Measurements from ENCODE around the gene CYP1B1.

CYP1B1 gene

DNA sequence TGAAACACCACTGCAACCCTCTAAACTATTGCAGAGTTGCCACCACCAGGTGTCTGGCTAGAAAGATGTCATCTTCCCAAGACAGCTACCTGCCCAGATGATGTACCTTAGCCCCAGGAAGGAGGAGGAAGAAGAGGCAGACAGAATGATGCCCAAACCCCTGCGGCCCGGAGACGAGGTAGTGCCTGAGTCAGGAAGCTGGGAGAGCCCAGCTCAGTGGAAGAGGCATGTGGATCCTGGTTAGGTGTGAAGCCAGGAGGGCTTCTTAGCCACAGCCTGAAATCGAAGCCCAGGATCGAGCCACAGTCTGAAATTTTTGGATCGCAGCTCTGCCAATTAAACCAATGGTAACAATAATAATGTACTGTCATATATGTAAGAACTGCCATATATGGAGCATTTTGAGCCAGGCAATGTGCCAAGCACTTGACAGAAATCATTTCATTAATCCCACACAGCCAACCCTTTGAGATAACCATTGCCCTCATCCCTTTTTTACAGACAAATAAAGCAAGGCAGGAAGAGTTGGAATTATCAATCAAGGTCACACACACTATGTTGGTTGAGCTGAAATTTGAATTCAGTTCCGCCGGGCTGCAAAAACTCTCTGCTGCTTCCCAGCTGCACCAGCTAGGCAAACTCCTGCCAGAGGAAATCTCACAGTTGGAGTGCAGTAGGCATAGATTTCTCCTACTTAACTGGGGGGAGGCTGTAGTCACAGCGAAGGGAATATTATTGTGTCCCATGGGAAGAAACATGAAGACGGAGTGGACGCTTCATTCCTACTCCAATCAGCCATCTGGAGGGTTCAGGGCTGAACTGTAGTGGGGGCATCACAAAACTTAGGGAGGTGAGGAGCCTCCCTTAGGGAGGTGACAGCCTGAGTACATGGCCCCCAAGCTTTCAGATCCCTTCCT lies 19.4 kb upstream of the CYP1B1 start:
- TF ChIP-seq POLR2AphosphoS5 (IDR thresholded peaks at IDR 0.05; ENCODE audit: low read depth, low read length) (no peak), FOXP2 (optimal IDR thresholded peaks at IDR 0.05; ENCODE audit: borderline replicate concordance, extremely low read depth, extremely low read length, insufficient read depth) (no peak), TAF1 (IDR thresholded peaks at IDR 0.05; ENCODE audit: borderline replicate concordance, insufficient read depth, low read length) (no peak), SIN3A (IDR thresholded peaks at IDR 0.05; ENCODE audit: borderline replicate concordance, insufficient read depth, low read length) (no peak)
- TF ChIP-seq, protein P1, sequence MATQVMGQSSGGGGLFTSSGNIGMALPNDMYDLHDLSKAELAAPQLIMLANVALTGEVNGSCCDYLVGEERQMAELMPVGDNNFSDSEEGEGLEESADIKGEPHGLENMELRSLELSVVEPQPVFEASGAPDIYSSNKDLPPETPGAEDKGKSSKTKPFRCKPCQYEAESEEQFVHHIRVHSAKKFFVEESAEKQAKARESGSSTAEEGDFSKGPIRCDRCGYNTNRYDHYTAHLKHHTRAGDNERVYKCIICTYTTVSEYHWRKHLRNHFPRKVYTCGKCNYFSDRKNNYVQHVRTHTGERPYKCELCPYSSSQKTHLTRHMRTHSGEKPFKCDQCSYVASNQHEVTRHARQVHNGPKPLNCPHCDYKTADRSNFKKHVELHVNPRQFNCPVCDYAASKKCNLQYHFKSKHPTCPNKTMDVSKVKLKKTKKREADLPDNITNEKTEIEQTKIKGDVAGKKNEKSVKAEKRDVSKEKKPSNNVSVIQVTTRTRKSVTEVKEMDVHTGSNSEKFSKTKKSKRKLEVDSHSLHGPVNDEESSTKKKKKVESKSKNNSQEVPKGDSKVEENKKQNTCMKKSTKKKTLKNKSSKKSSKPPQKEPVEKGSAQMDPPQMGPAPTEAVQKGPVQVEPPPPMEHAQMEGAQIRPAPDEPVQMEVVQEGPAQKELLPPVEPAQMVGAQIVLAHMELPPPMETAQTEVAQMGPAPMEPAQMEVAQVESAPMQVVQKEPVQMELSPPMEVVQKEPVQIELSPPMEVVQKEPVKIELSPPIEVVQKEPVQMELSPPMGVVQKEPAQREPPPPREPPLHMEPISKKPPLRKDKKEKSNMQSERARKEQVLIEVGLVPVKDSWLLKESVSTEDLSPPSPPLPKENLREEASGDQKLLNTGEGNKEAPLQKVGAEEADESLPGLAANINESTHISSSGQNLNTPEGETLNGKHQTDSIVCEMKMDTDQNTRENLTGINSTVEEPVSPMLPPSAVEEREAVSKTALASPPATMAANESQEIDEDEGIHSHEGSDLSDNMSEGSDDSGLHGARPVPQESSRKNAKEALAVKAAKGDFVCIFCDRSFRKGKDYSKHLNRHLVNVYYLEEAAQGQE (IDR thresholded peaks at IDR 0.05; ENCODE audit: insufficient read depth in 1 of 2, low read depth in 2 of 2, low read length in 2 of 2), result no peak

DNA sequence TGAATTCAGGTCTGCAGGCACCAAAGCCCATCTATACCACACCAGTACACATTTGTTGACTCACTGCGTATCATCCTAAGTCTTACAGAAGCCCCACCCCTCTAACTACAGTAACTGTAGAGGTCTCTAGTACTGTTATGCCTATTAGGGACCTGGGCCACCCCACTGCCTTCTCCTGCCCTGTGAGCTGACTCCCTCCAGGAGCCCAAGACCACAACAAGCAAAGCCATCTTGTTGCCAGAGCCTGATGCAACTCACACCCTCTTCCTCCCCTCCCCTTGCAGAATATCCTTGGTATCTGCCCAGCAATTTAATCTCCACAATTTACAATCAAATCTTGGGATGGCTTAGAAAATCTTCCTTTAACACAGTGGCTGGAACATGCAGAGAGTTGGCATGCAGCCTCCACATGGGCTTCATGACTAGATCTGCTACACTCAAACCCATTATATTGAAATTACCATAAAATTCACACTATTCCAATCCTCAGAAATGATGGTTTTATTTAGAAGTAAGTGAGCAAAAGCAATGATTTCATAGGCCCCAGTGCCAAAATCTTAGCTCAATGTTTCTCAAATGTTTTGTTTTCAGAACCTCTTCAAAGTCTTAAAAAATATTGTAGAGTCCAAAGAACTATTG lies 17.7 kb upstream of the CYP1B1 start:
- no peak for TF ChIP-seq POLR2AphosphoS5 (IDR thresholded peaks at IDR 0.05; ENCODE audit: low read depth, low read length)

DNA sequence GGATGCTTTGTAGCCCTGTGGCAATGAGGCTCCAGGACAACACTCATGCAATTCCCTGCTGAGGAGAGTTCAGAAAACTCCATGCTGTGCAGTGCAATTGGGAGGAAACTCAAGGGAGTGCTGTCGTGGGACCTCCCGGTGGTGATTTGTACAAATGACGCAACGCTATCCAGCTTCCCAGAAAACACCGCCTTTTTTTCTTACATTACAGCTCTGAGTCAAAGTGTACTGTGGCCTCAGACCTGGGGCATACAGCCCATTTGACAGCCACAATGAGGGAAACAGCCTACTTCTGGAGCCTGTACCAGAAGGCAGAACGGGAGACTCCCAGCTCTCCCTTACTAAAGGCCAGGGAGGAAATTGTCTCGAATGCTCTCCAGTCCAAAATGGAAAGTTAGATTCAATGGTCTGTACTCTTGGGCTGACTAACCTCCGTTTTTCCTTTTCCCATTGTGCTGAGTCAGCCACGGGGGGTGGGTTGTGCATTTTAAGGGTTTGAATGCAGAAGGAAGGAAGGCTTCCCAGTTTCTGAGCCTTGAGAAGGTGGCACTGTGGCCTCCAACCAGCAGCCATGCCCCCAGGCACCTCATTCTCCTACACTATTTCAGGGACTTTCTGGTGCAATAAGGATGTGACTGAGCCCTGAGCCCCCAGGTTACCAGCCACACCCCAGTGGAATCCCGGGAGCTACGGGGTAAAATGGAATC lies 16.4 kb upstream of the CYP1B1 start:
- TF ChIP-seq FOXP2 (optimal IDR thresholded peaks at IDR 0.05; ENCODE audit: borderline replicate concordance, extremely low read depth, extremely low read length, insufficient read depth), result no peak
- no peak for TF ChIP-seq POLR2AphosphoS5 (IDR thresholded peaks at IDR 0.05; ENCODE audit: low read depth, low read length)
- TF ChIP-seq, protein P1 (IDR thresholded peaks at IDR 0.05; ENCODE audit: insufficient read depth in 1 of 2, low read depth in 2 of 2, low read length in 2 of 2), result no peak
- TF ChIP-seq TAF1 (IDR thresholded peaks at IDR 0.05; ENCODE audit: borderline replicate concordance, insufficient read depth, low read length), result no peak
- TF ChIP-seq SIN3A (IDR thresholded peaks at IDR 0.05; ENCODE audit: borderline replicate concordance, insufficient read depth, low read length), result no peak

DNA sequence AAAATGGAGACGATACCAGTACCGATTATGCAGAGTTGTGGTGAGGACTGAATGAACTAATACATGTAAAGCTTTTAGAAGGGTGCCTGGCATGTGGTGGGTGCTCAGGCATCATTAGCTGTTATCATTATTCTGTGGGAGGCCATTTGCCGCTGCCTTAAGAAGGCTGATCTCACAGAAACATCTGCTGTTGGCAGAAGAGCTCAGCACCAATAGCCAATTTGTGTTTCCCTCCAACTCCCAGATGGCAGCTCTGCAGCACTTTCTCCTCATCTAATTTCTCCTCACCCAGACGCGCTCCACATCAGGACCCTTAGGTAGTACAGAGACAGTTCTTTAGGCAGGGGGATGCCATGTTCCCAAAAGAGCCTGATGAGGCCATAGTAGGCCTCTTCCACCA lies 15.8 kb upstream of the CYP1B1 start:
- TF ChIP-seq SIN3A (IDR thresholded peaks at IDR 0.05; ENCODE audit: borderline replicate concordance, insufficient read depth, low read length) (no peak), TAF1 (IDR thresholded peaks at IDR 0.05; ENCODE audit: borderline replicate concordance, insufficient read depth, low read length) (no peak), POLR2AphosphoS5 (IDR thresholded peaks at IDR 0.05; ENCODE audit: low read depth, low read length) (no peak)
- TF ChIP-seq, protein P1 (IDR thresholded peaks at IDR 0.05; ENCODE audit: insufficient read depth in 1 of 2, low read depth in 2 of 2, low read length in 2 of 2), result no peak

DNA sequence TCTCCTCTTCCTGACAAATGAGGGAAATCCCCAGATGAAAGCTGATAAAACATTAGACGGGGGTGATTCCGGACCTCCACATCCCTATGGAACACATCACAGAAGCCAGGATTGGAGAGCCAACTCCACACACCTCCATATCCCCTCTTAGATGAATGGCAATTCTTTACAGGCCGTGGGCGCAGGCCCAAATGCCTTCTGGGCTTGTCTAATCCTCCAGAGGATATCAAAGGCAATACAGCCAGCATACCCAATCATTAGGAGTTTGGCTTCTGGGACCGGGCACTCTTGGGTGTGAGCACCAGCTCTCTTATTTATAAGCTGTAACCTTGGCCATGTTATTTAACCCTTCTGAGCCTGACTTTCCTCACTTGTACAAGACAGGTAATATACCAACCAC lies 15.0 kb upstream of the CYP1B1 start:
- TF ChIP-seq, protein P1 (IDR thresholded peaks at IDR 0.05; ENCODE audit: insufficient read depth in 1 of 2, low read depth in 2 of 2, low read length in 2 of 2), result no peak
- TF ChIP-seq POLR2AphosphoS5 (IDR thresholded peaks at IDR 0.05; ENCODE audit: low read depth, low read length) (no peak), FOXP2 (optimal IDR thresholded peaks at IDR 0.05; ENCODE audit: borderline replicate concordance, extremely low read depth, extremely low read length, insufficient read depth) (no peak), SIN3A (IDR thresholded peaks at IDR 0.05; ENCODE audit: borderline replicate concordance, insufficient read depth, low read length) (no peak), TAF1 (IDR thresholded peaks at IDR 0.05; ENCODE audit: borderline replicate concordance, insufficient read depth, low read length) (no peak)
